CD8-positive, alpha-beta memory T cell (primary cell): Measurements from ENCODE around the gene DSCAML1. TPM values are rescaled to one million over a fixed set of nuclear protein-coding genes. Genes with fewer than 3 reads are reported as not detected.

Experiments
- CTCF ChIA-PET: fragments of 350-600 bp; sonication (Branson Sonifier 250); formaldehyde crosslinking; loops from one replicate; lab custom pipeline; 2021; ENCODE audit warnings: antibody characterized with exemption; lab: Charles Lee
- POLR2A ChIA-PET: fragments of 350-600 bp; sonication (Branson Sonifier 250); formaldehyde crosslinking; loops from one replicate; lab custom pipeline; 2021; ENCODE audit warnings: antibody characterized with exemption; lab: Charles Lee
- DNase-seq, 5 donors: peaks; one replicate each; pipeline versions ENCODE4 v3.0.0 to v3.0.0-alpha.2; 2020 to 2022; ENCODE audit warnings: mixed read lengths in 1 of 5
- H3K27ac ChIP-seq: one replicate; pipeline ENCODE4 v1.7.0; 2013; ENCODE audit warnings: low read depth, mild to moderate bottlenecking, low read length, moderate library complexity
- H3K27me3 ChIP-seq: 2 replicates; pipeline ENCODE4 v1.7.0; 2013; ENCODE audit warnings: low read length, mild to moderate bottlenecking; ENCODE audit not compliant: insufficient read depth, poor library complexity, severe bottlenecking
- H3K36me3 ChIP-seq: 2 replicates; pipeline ENCODE4 v1.7.0; 2013; ENCODE audit warnings: mild to moderate bottlenecking, low read length, moderate library complexity; ENCODE audit not compliant: insufficient read depth
- H3K4me1 ChIP-seq: 2 replicates; pipeline ENCODE4 v1.7.0; 2013; ENCODE audit warnings: mild to moderate bottlenecking, low read length, moderate library complexity; ENCODE audit not compliant: insufficient read depth
- H3K4me3 ChIP-seq: 2 replicates; pipeline ENCODE4 v1.7.0; 2013; ENCODE audit warnings: mild to moderate bottlenecking, low read length
- H3K9me3 ChIP-seq: 2 replicates; pipeline ENCODE4 v1.7.0; 2013; ENCODE audit warnings: mild to moderate bottlenecking, low read length
- H3K27ac Mint-ChIP-seq, 8 donors: one replicate each; pipeline ENCODE4 v1.8.0; 2020 to 2021; ENCODE audit warnings: mixed read lengths in 8 of 8, mild to moderate bottlenecking in 6 of 8, inconsistent platforms in 3 of 8, moderate library complexity in 3 of 8
- H3K27me3 Mint-ChIP-seq, 2 donors: one replicate each; pipeline ENCODE4 v1.8.0; 2020 to 2021; ENCODE audit warnings: mixed read lengths in 2 of 2, mild to moderate bottlenecking in 1 of 2, moderate library complexity in 1 of 2
- H3K36me3 Mint-ChIP-seq, 3 donors: one replicate each; pipeline ENCODE4 v1.8.0; 2020 to 2021; ENCODE audit warnings: mixed read lengths in 3 of 3, inconsistent platforms in 1 of 3, mild to moderate bottlenecking in 1 of 3
- H3K4me1 Mint-ChIP-seq, 3 donors: one replicate each; pipeline ENCODE4 v1.8.0; 2020 to 2021; ENCODE audit warnings: mixed read lengths in 3 of 3, inconsistent platforms in 1 of 3, mild to moderate bottlenecking in 1 of 3
- H3K4me3 Mint-ChIP-seq, 7 donors: one replicate each; pipeline ENCODE4 v1.8.0; 2020 to 2021; ENCODE audit warnings: mixed read lengths in 7 of 7, mild to moderate bottlenecking in 6 of 7, moderate library complexity in 4 of 7, inconsistent platforms in 2 of 7
- H3K9me3 Mint-ChIP-seq, 5 donors: one replicate each; pipeline ENCODE4 v1.8.0; 2020 to 2022; ENCODE audit warnings: mixed read lengths in 5 of 5, mild to moderate bottlenecking in 3 of 5, moderate library complexity in 2 of 5, inconsistent platforms in 1 of 5
- polyA plus RNA-seq: library from polyadenylated mRNA; unstranded; fragments of 300-500 nt; fragmentation: Illumina TruSeq; gene quantifications from one replicate; pipeline ENCODE4 v1.2.3, GENCODE V29; 2021
- total RNA-seq, 2 experiments: library from RNA; stranded (reverse); gene quantifications; one replicate each; pipeline ENCODE4 v1.2.3, GENCODE V29; 2021

Gene DSCAML1
- total and polyA plus RNA-seq, 3 experiments from 2014 or later = 0.48 to 0.91 TPM; not detected in 1

DNA sequence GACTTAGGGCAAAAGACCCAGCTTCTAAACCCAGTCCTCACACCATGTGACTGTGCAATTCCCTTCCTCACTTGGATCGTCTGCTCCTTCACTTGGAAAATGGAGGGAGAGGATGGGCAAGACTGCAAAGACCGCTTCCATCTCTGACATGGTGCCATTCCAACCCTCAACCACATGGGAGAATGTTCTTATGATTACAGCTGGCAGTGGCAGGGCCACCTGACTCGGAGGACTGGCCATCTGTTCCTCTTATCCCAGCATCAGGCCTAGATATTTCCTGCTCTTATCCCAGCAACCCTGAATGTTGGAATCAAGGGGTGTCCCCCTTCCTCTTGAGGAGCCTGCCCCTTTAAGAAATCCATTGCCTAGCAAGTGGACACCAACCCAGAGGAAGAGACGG lies 15.4 kb downstream of the DSCAML1 start:
- peaks cover 13% of the 10 kb centered on the region for H3K27me3 ChIP-seq
- no peaks in the 10 kb centered on the region for H3K4me1 ChIP-seq
- ChIA-PET CTCF (no interaction called here), POLR2A (interaction anchor here (0.8 kb wide), 1 partner anchor 410 kb away, joined by 3 read pairs; no protein-coding TSS in a partner anchor)
- Mint-ChIP-seq H3K4me1 (no peaks in the 10 kb centered on the region), H3K36me3 (peaks cover 0 to 9% (median 0%) of the 10 kb centered on the region in 3 donors), H3K27me3 (peaks cover 33 to 69% of the 10 kb centered on the region in 2 donors), H3K27ac (no peak overlapping the region), H3K9me3 (no peaks in the 10 kb centered on the region), H3K4me3 (no peak overlapping the region)
- no peak overlapping the region for H3K4me3 ChIP-seq
- H3K36me3 ChIP-seq = no peaks in the 10 kb centered on the region
- H3K9me3 ChIP-seq = no peaks in the 10 kb centered on the region
- DNase-seq = no peak
- no peak overlapping the region for H3K27ac ChIP-seq

DNA sequence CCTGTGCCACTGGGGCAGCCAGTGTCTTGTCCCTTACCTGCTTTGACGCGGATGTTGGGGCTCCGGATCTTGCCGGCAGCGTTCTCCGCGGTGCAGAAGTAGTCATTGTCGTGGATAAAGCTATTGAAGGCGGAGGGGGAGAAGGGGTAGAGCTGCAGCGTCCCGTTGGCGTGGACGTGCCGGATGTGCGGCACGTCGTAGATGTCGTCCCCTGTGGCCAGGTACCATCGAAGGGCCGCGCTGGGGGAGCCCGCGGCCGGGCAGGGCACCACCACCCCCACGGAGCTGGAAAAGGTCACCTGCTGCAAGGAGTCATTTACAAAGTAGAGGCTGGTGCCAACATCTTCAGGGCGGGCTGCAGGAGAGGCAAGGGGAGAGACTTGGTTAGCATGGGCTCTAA lies 16.6 kb downstream of the DSCAML1 start:
- Mint-ChIP-seq H3K4me1 (no peaks in the 10 kb centered on the region), H3K27me3 (peaks cover 28 to 65% of the 10 kb centered on the region in 2 donors), H3K9me3 (no peaks in the 10 kb centered on the region), H3K27ac (no peak overlapping the region), H3K36me3 (peaks cover 2 to 9% (median 2%) of the 10 kb centered on the region in 3 donors), H3K4me3 (no peak overlapping the region)
- Histone ChIP-seq H3K27me3 (peaks cover 13% of the 10 kb centered on the region), H3K36me3 (no peaks in the 10 kb centered on the region), H3K4me1 (no peaks in the 10 kb centered on the region), H3K27ac (no peak overlapping the region), H3K9me3 (no peaks in the 10 kb centered on the region), H3K4me3 (no peak overlapping the region)
- ChIA-PET CTCF (no interaction called here), POLR2A (no interaction called here)
- DNase-seq = no peak

DNA sequence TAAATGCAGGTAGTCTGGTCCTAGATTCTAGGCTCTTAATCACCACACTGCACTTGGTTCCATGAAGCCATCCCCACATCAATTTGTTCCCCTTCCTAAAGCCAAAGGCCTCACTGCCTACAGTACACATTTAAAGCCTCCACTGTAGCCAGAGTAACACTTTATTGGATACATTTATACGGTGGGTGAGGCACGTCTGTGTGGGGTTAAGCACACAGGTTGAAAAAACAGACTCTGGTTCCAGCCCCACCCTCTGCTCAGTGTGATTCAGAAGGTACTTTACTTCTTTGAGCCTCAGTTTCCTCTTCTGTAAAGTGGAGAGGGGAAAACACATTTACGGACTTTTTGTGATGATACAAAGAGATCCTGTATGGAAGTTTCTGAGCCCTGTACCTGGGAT lies 22.5 kb downstream of the DSCAML1 start:
- H3K9me3 ChIP-seq = no peaks in the 10 kb centered on the region
- H3K4me3 ChIP-seq = no peak overlapping the region
- H3K9me3 Mint-ChIP-seq = no peaks in the 10 kb centered on the region
- H3K4me1 ChIP-seq = no peaks in the 10 kb centered on the region
- H3K27me3 ChIP-seq = peaks cover 7% of the 10 kb centered on the region
- peaks cover 2 to 7% (median 3%) of the 10 kb centered on the region in 3 donors for H3K36me3 Mint-ChIP-seq
- no peak overlapping the region for H3K4me3 Mint-ChIP-seq
- DNase-seq = no peak
- peaks cover 8 to 32% of the 10 kb centered on the region in 2 donors for H3K27me3 Mint-ChIP-seq
- H3K27ac Mint-ChIP-seq = no peak overlapping the region
- no peaks in the 10 kb centered on the region for H3K36me3 ChIP-seq
- no peak overlapping the region for H3K27ac ChIP-seq
- ChIA-PET POLR2A (no interaction called here), CTCF (no interaction called here)
- no peaks in the 10 kb centered on the region for H3K4me1 Mint-ChIP-seq

DNA sequence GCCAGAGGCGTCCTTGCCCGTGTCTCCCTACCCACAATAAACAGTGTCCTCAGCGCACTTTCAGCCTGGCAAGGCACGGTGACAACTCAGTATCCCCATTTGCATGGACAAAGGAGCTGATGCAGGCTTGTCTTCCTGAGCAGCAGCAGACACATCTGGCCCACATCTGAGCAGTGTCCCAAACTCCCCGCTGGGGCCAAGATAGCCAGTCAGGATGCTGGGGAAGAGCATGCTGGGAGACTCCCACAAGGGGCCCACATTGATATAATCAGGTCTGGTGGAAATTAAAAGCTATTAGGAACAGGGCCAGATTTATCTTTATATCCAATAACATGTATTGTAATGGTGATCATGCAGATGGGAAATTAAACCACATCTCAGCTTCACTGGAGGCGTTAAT lies 24.7 kb downstream of the DSCAML1 start:
- H3K27ac ChIP-seq = no peak overlapping the region
- H3K9me3 Mint-ChIP-seq = no peaks in the 10 kb centered on the region
- H3K4me1 ChIP-seq = no peaks in the 10 kb centered on the region
- H3K4me1 Mint-ChIP-seq = no peaks in the 10 kb centered on the region
- H3K27me3 Mint-ChIP-seq = peaks cover 5 to 18% of the 10 kb centered on the region in 2 donors
- peaks cover under 1% of the 10 kb centered on the region for H3K27me3 ChIP-seq
- DNase-seq = no peak
- POLR2A ChIA-PET = no interaction called here
- H3K27ac Mint-ChIP-seq = no peak overlapping the region
- H3K4me3 Mint-ChIP-seq = no peak overlapping the region
- H3K4me3 ChIP-seq = no peak overlapping the region
- peaks cover 0 to 3% (median 2%) of the 10 kb centered on the region in 3 donors for H3K36me3 Mint-ChIP-seq
- CTCF ChIA-PET = no interaction called here
- no peaks in the 10 kb centered on the region for H3K36me3 ChIP-seq
- H3K9me3 ChIP-seq = no peaks in the 10 kb centered on the region

DNA sequence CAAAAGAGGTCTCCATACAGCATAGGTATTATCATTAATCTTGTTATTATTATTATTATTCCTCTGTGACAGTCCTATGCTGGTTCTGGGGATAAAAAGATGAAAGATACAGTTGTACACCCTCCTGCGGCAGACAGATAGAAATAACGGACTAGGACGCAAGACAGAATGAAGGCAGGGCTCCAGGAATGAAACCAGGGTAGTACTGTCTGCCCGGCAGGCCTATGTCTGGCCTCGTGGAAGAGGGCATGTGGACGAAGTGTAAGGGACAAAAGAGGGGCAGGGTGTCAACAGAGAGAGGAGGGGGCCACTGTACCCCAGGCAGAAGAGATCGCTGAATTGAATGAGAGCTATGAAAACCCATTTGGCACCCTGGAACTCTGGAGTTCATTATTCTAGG lies 25.2 kb downstream of the DSCAML1 start:
- H3K4me3 Mint-ChIP-seq = no peak overlapping the region
- no peaks in the 10 kb centered on the region for H3K27me3 ChIP-seq
- CTCF ChIA-PET = no interaction called here

DNA sequence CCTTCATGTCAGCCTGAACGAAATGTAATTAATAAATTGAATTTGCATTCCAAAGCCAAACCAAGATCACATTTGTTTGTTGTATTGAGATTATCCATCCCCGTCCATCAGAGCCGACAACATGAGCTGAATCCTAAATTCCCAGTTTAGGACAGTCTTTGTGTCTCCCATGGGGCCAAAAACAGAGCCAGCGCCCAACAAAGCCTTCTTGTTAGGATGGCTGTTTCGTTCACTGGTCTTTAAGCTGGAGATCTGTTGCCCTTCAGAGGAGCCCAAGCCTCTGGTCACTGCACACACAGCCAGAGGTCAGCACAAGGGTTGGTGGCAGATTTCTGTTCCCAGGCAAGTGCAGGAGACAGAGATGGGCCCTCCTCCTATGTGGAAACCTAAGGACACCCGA lies 25.8 kb downstream of the DSCAML1 start:
- ChIA-PET CTCF (no interaction called here), POLR2A (no interaction called here)
- Mint-ChIP-seq H3K4me1 (no peaks in the 10 kb centered on the region), H3K36me3 (peaks cover 0 to 3% (median 0%) of the 10 kb centered on the region in 3 donors), H3K27me3 (peaks cover 5 to 8% of the 10 kb centered on the region in 2 donors), H3K9me3 (no peaks in the 10 kb centered on the region), H3K27ac (peak overlapping the region in 1 of 8 donors; percentile 43), H3K4me3 (no peak overlapping the region)
- H3K9me3 ChIP-seq = no peaks in the 10 kb centered on the region
- no peaks in the 10 kb centered on the region for H3K36me3 ChIP-seq
- H3K4me3 ChIP-seq = no peak overlapping the region
- H3K27ac ChIP-seq = no peak overlapping the region
- H3K27me3 ChIP-seq = no peaks in the 10 kb centered on the region
- no peak for DNase-seq
- H3K4me1 ChIP-seq = no peaks in the 10 kb centered on the region

More for the DNA sequence above, 25.2 kb downstream of the DSCAML1 start:
- peaks cover 0 to 3% (median 2%) of the 10 kb centered on the region in 3 donors for H3K36me3 Mint-ChIP-seq
- no peaks in the 10 kb centered on the region for H3K4me1 Mint-ChIP-seq
- H3K4me1 ChIP-seq = no peaks in the 10 kb centered on the region
- H3K9me3 Mint-ChIP-seq = no peaks in the 10 kb centered on the region
- no peak overlapping the region for H3K27ac Mint-ChIP-seq
- POLR2A ChIA-PET = no interaction called here
- no peak overlapping the region for H3K27ac ChIP-seq
- DNase-seq = no peak
- peaks cover 5 to 12% of the 10 kb centered on the region in 2 donors for H3K27me3 Mint-ChIP-seq
- H3K36me3 ChIP-seq = no peaks in the 10 kb centered on the region
- no peaks in the 10 kb centered on the region for H3K9me3 ChIP-seq
- no peak overlapping the region for H3K4me3 ChIP-seq

DNA sequence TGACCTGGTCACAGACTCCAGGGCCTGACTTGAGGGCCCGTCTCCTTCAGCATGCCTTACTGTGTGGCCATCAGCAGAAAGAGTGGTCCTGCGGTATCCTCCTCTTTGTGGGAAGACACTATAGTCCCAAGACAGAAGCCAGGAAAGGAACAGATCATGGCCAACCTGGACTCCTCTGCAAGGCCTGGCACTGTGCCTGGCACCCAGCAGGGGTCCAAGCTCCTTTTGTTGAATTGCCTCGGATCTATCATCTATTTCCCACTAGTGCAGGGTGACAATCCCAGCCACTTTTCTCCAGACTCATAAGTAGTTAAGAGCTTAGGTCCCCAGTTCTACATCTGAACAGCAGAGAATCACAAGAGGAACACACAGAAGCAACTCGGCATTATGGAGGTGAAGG lies 27.0 kb downstream of the DSCAML1 start:
- no peak overlapping the region for H3K4me3 ChIP-seq
- no peak overlapping the region for H3K27ac ChIP-seq
- no peaks in the 10 kb centered on the region for H3K9me3 Mint-ChIP-seq
- CTCF ChIA-PET = no interaction called here
- H3K27ac Mint-ChIP-seq = peak overlapping the region in 1 of 8 donors; percentile 51
- H3K4me1 Mint-ChIP-seq = no peaks in the 10 kb centered on the region
- POLR2A ChIA-PET = no interaction called here
- no peaks in the 10 kb centered on the region for H3K9me3 ChIP-seq
- H3K4me3 Mint-ChIP-seq = no peak overlapping the region
- peaks cover 0 to 1% (median 0%) of the 10 kb centered on the region in 3 donors for H3K36me3 Mint-ChIP-seq
- H3K27me3 Mint-ChIP-seq = peaks cover 5% of the 10 kb centered on the region in 2 donors
- no peaks in the 10 kb centered on the region for H3K27me3 ChIP-seq
- no peaks in the 10 kb centered on the region for H3K4me1 ChIP-seq
- H3K36me3 ChIP-seq = no peaks in the 10 kb centered on the region
- no peak for DNase-seq

GRCh38 chr11:117769533-117769932 lies 27.5 kb downstream of the DSCAML1 start:
- POLR2A ChIA-PET = no interaction called here
- H3K4me1 Mint-ChIP-seq = no peaks in the 10 kb centered on the region

More at GRCh38 chr11:117769533-117769932, 27.5 kb downstream of the DSCAML1 start:
- Histone ChIP-seq H3K27me3 (no peaks in the 10 kb centered on the region), H3K27ac (no peak overlapping the region), H3K9me3 (no peaks in the 10 kb centered on the region), H3K4me3 (no peak overlapping the region), H3K4me1 (no peaks in the 10 kb centered on the region), H3K36me3 (no peaks in the 10 kb centered on the region)
- Mint-ChIP-seq H3K27ac (no peak overlapping the region), H3K4me3 (no peak overlapping the region), H3K27me3 (peaks cover 5% of the 10 kb centered on the region in 2 donors), H3K36me3 (peaks cover 0 to 1% (median 0%) of the 10 kb centered on the region in 3 donors), H3K9me3 (no peaks in the 10 kb centered on the region)
- CTCF ChIA-PET = no interaction called here
- DNase-seq = no peak
